GM12872 (cell line): ENCODE data around the gene GALNT9.

Experiments used
- CTCF ChIP-seq: IDR thresholded peaks from 3 replicates; pipeline ENCODE4 v1.5.1; 2011; ENCODE audit warnings: low read depth, mild to moderate bottlenecking, low read length, moderate library complexity; ENCODE audit not compliant: insufficient read depth

The GALNT9 gene

GRCh38 chr12:132161796-132162507 is 167.4 kb downstream of the GALNT9 start:
- TF ChIP-seq CTCF: no peak

- TF ChIP-seq CTCF: no peak
Observed at GRCh38 chr12:132161036-132161781, 168.2 kb downstream of the GALNT9 start.

DNA sequence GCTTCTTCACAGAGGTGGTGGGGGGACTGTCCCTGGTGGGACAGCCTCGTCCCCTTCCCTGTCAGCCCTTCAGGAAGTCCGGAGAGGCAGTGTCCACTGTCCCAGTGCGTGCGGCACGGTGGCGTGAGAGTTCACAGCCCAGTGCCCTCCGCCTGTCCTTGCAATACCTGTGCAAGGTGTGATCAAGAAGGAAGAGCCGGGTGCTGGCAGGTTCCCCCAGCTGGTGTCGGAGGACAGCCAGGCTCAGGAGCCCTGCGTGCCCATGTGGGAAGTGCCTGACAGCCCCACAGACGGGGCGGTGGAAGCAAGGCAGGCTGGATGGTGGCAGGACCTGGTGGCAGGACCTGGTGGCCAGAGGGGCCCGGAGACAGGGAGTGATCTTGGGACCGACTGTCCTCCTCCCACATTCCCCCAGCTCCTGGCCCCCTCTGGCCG is 168.8 kb downstream of the GALNT9 start:
- TF ChIP-seq CTCF: no peak

DNA sequence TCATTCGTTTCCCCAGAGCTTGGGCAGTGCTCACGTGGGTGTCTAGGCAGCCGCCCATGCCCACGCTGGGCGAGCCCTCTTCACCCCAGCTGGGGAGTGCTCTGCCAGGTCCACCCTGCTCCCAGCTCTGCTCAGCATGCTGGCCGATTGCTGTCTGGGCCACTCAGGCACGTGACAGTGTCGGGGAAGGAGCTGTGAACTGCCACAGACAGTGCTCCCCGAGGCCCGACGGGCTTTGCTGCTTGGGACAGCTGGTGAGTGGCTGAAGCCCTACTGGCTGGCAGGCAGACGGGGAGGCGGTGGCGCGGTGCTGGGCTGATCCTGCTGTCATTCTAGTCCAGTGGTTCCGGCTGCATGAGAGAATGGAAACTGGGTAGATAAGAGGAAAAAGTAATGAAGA is 169.4 kb downstream of the GALNT9 start:
- TF ChIP-seq CTCF: no peak

- no peak for TF ChIP-seq CTCF
Observed at GRCh38 chr12:132159555-132160003, 169.8 kb downstream of the GALNT9 start.

DNA sequence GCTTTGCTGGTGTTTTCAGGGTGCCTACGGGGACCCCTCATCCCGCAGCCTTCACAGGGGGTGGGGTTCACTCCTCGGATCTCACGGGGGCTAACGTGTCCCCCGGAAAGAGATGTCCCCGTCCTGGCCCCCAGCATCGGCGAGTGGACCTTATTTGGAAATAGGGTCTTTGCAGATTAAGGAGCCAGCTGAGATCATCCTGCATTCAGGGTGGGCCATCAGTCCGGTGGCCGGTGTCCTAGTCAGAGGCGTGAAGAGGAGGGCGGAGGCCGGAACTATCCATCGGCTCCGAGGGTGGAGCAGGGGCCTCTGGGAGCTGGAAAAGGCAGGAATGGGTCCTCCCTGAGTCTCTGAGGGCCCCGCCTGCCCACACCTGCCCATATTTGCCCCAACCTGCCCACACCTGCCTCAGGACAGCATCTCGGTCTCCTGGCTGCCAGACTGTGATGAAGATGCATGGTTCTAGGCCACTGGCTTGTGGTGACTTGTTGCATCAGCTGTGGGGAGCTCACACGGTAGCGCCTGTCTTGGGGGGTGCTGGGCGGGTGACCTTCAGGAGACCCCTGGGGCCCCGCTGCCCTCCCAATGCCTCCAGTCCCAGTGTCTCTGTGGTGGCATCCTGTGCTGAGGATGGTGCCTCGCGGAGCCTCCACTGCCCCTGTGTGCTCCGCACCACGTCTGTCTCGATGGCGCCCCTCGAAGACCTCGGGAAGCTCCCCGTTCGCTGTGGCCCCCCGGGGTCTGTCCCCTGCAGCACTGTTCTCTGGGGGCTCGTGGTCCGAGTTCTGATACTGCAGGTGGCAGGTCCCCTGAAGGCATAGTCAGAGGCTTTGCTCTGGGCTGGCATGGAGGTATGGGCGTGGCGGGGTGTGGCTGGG is 170.5 kb downstream of the GALNT9 start:
- no peak for TF ChIP-seq CTCF

DNA sequence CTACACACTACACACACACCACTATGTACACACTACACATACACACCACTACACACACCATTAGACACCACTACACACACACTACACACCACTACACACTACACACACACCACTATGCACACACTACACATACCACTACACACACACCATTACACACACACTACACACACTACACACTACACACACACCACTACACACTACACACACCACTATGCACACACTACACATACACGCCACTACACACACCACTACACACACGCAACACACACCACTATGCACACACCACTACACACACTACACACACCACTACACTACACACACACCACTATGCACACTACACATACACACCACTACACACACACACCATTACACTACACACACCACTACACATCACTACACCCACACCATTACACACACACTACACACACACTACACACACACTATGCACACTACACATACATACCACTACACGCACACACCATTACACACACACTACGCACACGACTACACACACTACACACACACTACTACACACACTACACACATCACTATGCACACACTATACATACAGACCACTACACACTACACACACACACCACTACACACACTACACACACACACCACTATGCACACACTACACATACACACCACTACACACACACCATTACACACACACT is 171.5 kb downstream of the GALNT9 start:
- no peak for TF ChIP-seq CTCF
